Raji (cell line): ENCODE results near the gene SH3GL2.

Experiments used
- POLR2A ChIP-seq: IDR thresholded peaks from 2 replicates; pipeline ENCODE4 v1.6.1; 2011; ENCODE audit warnings: low read depth, low read length, control low read depth; ENCODE audit not compliant: insufficient read depth

SH3GL2 gene

DNA sequence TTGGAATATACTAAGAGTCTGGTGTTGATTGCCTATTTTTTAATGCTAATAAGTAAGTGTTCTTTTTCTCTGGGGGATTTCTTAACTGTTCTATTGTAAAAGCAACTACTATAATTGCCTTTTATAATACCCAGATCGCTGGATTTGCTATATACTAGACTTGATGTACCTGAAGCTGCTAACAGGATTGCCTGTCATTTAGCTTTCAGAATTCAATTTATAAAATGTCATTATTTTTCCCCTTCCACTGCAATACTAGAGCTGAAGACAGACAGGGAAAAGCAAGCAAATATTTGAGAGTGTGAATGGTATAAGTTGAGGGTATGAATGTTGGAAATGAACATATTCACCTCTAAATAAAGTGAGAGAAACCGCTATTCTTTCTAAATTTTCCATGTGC, 115.5 kb downstream of the SH3GL2 start:
- TF ChIP-seq POLR2A = no peak

DNA sequence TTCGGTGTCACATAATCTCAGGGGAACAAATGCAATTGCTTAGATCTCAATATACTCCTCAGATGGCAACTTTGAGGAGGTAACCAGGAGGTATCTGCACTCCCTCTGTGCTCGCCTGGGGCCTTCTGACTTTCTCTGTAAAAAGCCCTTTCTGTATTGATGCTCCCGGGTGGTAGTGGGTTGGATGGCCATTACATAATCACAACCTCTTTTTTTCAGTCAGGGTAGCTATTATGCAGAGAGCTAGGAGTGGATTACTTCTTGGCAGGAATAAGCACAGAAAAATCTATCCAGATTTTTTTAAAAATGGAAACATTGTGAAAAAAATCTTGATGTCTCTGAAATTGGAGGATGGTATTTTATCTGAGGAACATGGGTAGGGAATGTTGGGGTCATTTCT, 116.6 kb downstream of the SH3GL2 start:
- TF ChIP-seq POLR2A = no peak

DNA sequence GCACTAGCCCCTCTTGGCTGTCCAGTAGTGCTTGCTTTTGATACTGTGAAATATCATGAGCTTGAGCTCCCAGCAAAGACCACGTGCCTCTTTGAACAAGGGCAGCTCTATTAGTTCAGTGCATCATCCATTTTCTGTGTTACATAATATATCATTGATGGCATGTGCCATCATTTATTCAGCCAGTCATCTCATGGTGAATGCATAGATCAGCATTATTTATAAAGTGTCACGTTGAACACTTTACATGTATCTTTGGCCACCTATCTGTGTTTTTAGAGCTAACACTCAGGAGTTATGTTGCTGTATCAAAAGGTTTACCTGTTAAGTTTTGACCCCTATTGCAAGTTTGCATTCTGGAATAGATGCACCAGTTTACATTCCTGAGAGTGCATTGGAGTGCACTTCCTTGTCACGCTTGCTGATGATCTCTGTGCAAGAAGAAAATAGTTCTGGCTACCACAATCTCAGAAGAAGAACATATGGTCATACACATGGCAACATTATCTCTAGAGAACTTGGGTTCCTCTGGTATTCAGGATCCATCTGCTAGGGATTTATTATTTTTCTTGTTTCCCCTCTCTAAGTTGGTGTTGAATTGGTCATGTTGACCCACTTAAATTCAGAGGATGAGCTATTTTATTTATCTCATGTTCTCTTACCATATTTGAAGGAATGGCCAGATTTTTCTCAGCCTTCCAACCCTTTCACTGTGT, 120.9 kb downstream of the SH3GL2 start:
- no peak for TF ChIP-seq POLR2A

DNA sequence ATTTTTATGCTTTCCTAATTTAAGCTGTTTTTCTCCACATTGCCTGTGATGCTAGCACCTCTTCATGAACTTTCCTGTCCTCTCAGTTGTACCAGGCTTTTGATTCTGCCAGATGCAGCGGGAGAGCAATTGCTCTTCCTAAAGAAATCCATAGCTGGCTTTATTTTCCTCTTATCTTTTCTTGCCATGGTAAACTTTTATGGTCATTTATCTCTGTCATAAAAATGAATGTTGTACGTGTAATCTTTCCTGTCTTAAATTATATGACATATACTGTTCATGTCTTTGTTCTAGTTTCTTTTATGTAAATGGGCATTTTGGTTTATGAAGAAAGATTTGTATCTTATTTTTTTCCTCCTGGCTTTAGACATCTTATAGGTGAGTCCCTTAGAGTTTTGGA, 127.5 kb downstream of the SH3GL2 start:
- no peak for TF ChIP-seq POLR2A

DNA sequence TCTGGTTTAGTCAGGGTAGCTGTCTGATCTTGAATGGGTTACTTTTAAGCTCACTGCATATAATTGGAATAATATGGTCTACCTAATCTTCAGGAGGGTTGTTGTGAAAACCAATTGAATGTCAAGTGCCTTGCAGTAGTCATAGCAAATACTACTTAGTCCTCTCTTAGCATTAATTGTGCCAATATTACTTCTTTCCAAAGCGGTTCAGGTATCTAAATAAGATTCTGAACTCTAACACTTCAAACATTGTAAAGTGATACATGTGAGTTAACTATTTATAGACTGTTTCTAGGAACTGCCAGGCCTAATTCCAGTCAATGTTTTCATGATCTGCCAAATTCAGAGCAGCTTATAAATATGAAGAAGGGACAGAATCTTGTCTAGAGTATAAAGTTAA, 140.2 kb downstream of the SH3GL2 start:
- TF ChIP-seq POLR2A = no peak

DNA sequence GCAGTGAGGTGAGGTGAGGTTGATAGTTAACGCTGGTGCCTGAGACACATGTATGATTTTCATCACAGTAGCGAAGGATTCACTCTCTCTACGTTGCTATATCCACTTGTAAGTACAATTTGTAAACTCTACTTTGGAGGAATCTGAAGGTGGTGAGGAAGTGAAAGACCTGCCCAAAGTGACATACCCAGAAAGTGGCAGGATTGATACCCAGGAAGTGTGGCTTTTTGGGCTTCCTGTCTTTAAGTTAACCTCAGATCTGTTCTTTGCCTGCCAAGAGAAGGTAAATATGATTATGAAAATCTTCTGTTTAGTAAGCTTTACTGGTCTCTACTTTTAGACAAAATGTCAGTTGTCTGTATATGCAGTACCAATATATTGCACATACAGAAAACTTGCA, 143.1 kb downstream of the SH3GL2 start:
- TF ChIP-seq POLR2A = no peak

DNA sequence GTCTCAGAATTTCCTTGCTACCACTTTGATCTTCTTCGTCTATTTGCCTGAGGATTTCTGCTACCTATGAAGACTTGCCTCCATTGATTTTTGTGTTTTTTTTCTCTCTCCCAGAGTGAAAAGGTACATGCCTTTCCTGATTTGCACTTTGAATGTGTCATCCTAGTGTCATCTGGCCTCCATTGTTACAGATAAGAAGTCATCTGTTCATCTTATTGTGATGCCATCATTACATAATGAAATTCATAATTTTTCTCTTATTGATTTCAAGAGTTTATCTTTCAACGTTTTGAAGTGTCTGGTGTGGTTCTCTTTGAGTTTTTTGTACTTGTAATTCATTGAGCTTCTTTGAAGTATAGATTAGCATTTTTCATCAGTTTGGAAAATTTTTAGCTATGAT, 144.8 kb downstream of the SH3GL2 start:
- TF ChIP-seq POLR2A = no peak

DNA sequence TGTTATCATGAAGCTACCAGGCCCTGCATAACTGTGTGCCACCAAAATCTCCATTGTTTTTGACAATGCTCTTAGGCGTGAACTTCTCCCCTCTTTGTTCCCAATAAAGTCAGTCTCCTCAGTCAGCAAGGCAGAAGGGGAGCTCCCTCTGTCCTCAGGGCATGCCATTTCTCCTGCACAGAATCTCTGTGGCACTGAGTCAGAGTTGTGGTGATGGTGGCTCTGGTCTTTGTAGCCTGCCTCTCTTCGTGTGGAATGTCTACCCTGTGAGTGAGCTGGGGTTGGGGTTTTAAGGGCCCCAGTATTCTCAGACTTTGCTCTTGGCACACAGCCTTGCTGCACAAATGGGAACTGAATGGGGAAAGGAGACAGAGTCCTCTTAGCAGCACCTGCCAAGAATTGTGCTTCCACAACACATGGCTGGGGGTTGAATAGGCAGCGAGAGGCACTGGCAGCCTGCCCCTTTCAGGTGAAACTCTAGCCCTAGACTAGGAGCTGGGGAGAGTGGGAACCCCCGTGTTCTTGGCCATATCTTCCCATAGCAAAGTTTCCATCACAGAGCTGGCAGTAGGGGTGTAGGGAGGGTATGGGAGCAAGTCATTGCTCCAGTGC, 146.6 kb downstream of the SH3GL2 start:
- no peak for TF ChIP-seq POLR2A

DNA sequence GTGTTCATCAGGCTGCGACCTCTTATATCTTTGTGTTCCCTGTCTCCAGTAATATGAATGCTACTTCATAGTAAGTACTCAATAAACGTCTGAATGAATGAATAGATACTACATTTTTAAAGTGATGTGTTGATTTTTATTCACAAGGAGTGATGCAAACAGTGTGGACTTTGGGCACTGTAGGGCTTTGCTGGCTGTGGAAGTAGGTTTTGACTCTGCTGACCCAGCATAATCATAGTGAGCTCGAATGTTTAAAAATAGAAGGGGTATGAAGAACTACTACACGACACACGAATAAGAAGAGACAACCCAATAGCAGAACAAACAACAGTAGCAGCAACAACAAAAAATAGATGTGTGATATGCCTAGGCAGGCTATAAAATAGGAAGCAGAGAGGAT, 147.4 kb downstream of the SH3GL2 start:
- TF ChIP-seq POLR2A = no peak

DNA sequence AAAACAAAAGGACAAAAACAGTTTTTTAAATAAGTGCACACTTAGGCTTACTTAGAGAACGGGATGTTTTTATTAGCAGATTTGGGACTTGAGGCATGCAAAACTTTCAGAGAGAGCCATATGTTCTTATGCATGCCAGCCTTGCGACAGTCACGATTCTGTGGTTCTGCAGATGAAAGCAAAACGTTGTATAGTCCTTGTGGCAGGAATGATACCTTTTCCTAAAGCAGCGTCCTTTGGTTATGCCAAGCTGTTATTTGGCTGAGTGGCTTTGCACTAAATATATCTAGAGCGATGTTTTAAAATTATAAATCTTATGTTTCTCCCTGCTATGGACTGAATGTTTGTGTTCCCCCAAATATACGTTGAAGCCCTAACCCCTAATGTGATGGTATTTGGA, 152.0 kb downstream of the SH3GL2 start:
- no peak for TF ChIP-seq POLR2A

DNA sequence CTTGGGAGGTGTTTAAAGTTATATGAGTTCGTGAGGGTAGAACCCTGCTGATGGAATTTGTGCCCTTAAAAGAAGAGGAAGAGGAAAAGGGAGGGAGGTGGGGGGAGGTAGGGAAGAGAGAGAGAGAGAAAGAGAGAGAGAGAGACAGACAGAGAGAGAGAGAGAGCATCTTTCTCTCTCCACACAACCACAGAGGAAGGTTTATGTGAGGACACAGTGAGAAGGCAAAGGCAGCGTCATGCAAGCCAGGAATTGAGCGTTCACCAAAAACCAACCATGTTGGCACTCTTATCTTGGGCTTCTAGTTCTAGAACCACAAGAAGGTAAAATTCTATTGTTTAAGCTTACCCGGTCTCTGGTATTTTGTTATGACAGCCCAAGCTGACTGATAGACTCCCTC, 152.4 kb downstream of the SH3GL2 start:
- no peak for TF ChIP-seq POLR2A

DNA sequence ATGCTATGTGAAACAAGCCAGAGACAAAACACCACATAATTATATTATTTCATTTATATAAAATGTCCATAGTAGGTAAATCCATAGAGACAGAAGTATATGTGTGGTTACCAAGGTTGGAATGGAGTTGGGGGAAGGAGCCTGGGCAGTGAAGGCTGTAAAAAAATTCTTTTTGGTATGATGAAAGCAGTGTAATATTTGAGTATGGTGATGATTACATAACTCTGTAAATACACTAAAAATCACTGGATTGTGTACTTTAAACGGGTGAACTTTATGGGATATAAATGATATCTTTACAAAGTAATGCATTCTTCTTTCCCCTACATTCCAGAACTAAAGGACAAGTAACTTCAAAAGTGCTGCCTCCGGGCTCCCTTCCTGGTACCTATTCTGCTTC, 155.8 kb downstream of the SH3GL2 start:
- no peak for TF ChIP-seq POLR2A

DNA sequence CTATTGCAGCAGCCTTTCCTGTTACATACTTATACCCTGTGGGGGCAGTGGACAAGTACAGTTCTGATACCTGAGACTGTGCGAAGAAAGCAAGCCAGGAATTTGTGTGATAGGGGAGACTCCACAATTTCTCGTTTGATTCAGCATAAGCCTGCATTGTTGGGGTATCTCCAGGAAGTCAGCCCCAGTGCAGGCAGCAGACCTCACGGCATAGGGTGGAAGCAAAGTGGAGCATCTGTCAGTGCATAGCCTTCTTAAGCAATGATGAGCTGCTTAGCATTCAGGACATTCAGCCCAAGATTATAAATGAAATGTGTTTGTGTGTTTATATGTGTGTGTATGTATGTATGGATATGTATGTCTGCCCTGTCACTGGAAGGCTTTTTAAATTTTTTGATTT, 157.0 kb downstream of the SH3GL2 start:
- TF ChIP-seq POLR2A = no peak

DNA sequence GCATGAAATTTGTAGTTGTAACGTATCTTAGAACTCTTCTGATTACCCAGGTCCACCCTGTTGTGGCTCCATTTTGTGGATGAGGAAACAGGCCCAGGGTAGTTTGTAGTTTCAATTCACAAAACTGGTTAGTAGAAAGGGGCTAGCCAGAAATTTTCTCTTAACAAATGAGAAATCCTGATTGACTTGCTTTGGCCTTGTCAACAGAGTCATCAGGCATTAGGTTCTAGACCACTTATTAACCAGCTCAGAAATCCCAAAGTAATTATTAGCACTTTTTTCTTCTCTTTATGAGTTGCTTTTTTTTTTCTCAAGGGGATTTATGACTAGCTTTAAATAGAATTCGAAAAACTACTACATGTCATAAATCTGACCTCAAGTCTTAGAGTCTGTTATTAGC, 160.2 kb downstream of the SH3GL2 start:
- no peak for TF ChIP-seq POLR2A

DNA sequence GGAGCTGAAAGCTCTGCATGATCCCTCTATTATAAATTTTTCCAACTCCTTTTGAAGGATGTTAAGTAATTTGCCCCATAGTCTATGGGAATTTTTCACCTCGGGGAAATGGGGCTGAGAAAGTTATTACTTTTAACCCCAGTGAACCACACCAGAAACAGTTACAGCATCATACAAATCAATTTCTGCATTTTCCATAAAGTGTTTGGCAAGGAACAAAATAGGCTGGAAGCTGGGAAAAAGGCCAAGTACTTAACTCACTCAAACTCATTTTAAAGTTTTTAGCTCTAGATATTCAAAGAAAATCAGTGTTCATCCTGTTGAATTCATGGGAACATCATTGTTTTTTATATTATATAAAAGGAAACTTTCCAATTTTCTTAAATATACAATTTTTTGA, 160.9 kb downstream of the SH3GL2 start:
- TF ChIP-seq POLR2A = no peak

DNA sequence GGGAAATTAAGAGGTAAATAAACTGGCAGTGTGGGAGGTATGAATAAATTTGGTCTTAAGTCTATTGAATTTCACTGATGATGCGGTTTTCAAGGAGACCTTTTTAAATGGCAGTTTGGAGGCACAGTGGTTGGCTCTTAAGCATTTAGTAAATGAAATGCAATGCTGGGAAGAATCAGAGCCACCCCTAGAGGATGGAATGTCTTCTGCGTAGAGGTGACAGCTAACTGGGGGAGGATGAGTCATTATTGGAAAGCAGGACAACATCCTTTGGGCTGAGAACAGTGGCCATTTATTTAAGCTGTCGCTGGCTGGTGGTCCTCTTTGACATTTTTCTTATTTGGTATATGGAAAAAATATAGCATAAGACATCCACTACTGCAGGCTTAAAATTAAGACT, 163.2 kb downstream of the SH3GL2 start:
- TF ChIP-seq POLR2A = no peak

DNA sequence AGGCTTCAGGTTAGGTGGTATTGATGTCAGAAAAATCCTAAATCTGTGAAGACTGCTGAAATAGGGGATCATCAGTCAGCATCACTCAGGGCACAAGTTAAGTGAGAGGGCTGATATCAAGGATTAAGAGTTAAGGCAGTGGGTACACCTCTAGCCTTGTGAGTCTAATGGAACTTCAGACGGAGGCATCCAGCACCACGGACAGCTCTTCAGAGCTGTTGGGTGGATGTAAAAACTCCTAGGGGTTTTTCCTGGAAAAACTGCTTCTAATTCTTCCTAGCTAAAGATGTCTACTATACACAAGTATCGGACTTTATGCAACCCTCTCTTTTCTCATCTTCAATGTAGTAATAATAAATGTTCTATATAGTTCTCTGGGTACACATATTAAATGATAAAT, 165.9 kb downstream of the SH3GL2 start:
- TF ChIP-seq POLR2A = no peak

DNA sequence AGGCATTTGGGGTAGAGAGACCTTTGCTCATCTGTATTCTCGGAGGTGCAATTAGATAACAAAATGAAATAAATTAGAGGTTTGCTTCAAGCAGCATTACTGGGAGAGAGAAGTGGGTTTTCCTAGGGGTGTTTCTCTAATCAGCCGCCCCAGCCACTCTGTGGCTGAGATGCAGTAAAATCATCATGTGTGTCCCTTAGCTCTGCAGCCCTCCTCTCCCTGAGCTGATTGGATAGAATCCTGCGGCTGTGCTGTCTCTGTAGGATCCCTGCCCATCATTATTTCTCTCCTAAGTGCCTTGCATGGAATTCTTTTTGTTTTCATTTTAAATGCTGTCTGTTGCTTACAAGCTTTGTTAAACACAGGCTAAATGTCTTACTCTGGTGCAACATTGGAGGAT, 171.4 kb downstream of the SH3GL2 start:
- TF ChIP-seq POLR2A = no peak

DNA sequence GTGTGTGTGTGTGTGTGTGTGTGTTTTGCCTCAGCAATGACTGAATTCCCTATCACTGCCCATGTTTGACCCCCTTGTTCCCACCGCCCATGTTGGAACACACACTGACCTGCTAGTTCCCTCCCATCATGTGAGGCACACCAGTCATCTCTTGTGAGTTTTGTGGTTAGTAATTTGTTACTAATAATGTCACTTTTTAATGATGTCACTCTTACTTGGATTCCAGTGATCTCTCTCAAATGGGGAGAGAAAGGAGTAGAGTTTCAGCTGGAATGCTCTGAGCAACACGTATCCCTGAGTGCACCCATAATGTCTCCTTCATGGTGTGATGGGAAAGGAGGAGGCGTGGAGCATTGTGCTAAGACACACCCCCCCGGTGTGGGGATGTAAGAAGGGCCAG, 172.6 kb downstream of the SH3GL2 start:
- TF ChIP-seq POLR2A = no peak
